Stimulated activated CD4-positive, alpha-beta T cell treated with anti-CD3 and anti-CD28 coated beads, Interleukin-1b, Interleukin-23, amount 100 ng/mL, for 24 hours (primary cell): ENCODE measurements around the gene ZSCAN5A.
"Not testable (repeated sequence)": the region's sequence is repeated elsewhere in the genome, so short reads cannot be mapped to it uniquely, and the experiment has no call there.

Experiments used
- DNase-seq, 4 experiments: peaks; one replicate each; pipeline ENCODE4 v3.0.0-alpha.2; 2020; ENCODE audit warnings: low read depth in 4 of 4, low spot score in 1 of 4

Gene ZSCAN5A

DNA sequence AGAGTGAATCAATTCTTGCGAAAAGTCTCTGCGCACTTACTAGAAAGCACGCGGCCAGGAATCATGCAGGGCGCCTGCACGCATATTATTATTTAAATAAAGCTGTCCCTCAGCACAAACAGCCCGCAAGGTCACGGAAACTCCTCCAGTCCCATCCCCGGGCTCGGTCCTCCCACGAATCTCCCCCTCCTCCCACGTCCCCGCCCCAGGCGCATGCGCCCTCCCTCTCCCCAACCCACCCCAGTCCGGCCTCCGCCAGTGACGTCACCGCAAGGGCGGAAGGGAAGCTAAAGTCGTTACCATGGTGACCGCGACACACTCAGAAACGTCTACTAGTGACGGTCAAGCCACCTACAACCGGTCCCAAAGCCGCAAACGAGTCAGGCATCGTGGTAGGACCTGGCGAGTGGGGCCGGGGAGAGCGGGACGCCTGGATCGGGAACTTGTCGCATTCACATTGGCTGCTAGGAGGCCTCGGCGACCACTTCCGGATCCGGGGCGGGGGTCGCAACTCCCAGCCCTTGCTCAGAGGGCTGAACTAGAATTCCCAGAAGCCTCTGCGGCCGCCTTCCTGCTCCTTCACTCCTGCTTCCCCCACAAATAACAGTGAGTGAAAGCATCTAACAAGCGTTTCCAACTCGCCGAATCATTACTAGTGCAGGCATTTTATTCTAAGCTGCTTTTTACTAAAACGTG lies at the start of gene ZSCAN5A:
ZSCAN5A (minus strand) TSS at position 459 of the 696 bp plus-strand sequence. CDS start 89,793 bp downstream, outside the sequence.
- peak; percentile 95 to 99 (median 97) for DNase-seq

DNA sequence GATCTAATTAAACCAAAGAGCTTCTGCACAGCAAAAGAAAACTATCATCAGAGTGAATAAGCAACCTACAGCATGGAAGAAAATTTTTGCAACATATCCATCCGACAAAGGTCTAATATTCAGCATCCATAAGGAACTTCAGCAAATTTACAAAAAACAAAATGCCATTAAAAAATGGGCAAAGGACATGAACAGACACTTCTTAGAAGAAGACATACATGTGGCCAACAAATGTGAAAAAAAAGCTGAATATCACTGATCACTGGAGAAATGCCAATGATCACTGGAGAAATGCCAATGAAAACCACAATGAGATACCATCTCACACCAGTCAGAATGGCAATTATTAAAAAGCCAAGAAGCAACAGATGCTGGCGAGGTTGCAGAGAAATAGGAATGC lies 46.2 kb upstream of the ZSCAN5A start:
- DNase-seq, result no peak

DNA sequence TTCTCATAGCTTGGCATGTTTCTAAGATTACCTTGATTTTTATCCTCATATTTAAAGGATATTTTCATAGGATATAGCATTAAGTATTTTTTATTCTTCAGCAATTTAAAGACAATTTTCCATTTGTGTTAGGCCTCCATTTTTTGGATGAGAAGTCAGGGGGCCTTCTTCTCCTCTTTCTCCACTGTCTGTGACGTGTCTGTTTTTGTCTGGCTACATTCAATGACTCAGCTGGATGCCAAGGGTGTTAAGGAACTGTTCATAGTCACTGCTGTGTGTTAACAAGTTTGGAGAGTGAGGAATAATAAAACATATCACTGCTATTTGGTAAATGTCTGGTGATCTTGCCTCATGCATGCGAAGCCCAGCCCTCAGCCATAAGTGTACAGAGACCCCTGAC lies 42.3 kb upstream of the ZSCAN5A start:
- no peak for DNase-seq

- no peak for DNase-seq
Measured at GRCh38 chr19:56355517-56355916, 40.9 kb upstream of the ZSCAN5A start.

GRCh38 chr19:56351208-56351607 lies 36.6 kb upstream of the ZSCAN5A start:
- no peak for DNase-seq

GRCh38 chr19:56350416-56351045 lies 35.9 kb upstream of the ZSCAN5A start:
- DNase-seq, result peak; percentile 15 to 26 (median 19)

- no peak for DNase-seq
Measured at GRCh38 chr19:56348289-56348877, 33.7 kb upstream of the ZSCAN5A start.

DNA sequence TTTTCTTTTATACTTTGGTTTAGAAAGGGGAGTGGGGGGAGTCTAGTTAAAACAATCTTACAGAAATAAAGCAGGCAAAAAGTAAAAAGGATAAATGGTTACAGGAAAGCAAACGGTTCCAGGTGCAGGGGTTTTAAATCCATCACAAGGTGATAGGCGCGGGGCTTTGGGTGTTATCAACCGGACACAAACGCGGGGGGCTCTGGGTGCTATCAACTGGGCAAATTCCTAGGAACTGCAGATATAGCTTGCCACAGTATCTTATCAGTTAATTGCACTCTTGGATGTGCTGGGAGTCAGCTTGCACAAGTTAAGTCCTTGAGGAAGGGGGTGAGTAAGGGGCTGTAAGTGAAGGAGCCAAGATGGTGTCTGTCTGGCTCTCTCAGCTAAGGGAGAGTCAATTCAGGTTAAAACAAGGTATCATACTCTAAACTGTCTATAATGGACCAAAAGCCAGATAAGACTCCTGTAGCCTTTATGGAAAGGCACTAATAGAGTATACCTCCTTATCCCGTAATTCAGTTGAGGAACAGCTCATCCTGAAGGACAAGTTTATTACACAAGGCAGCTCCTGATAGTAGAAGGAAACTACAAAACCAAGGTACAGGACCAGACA lies 32.6 kb upstream of the ZSCAN5A start:
- DNase-seq, result no peak

DNA sequence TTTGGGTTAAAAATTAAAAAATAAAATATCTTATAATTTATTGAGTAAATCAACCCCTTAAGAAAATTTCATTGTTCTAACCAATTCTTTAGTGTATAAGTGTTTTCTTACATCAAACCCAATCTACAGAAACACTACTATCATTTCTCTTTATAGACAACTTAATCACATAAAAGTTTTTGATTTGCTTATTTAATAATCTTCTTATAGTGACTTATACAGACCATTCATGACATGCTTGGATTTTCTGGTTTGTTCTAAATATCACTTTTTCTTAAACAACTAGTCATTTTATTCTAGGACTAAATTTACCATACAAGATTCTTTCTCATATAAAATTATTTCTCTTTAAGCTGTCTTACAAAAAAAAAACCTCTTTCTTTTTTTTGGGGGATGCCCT lies 27.3 kb upstream of the ZSCAN5A start:
- no peak for DNase-seq

DNA sequence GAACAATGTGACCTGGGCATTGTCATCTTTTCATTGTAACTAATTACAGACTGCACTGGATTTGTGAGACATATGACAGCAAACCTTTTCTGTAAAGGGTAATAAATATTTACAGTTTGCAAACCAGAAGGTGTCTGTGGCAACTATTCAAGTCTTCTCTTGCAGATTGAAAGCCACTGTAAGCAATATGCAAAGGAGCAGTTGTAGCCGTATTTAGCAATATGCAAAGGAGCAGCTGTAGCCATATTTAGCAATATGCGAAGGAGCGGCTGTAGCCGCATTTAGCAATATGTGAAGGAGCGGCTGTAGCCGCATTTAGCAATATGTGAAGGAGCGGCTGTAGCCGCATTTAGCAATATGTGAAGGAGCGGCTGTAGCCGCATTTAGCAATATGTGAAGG lies 24.4 kb upstream of the ZSCAN5A start:
- DNase-seq, result not testable (repeated sequence)

- DNase-seq, result not testable (repeated sequence)
Measured at GRCh38 chr19:56337077-56337476, 22.4 kb upstream of the ZSCAN5A start.

DNA sequence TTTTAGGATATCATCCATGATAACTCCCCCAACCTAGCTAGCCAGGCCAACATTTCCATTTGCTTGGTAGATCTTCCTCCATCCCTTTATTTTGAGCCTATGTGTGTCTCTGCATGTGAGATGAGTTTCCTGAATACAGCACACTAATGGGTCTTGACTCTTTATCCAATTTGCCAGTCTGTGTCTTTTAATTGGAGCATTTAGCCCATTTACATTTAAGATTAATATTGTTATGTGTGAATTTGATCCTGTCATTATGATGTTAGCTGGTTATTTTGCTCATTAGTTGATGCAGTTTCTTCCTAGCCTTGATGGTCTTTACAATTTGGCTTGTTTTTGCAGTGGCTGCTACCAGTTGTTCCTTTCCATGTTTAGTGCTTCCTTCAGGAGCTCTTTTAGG lies 20.7 kb upstream of the ZSCAN5A start:
- DNase-seq, result not testable (repeated sequence)

GRCh38 chr19:56333506-56333905 lies 18.9 kb upstream of the ZSCAN5A start:
- DNase-seq, result no peak

- no peak for DNase-seq
Measured at GRCh38 chr19:56332695-56333094, 18.1 kb upstream of the ZSCAN5A start.

GRCh38 chr19:56324436-56324835 lies 9.8 kb upstream of the ZSCAN5A start:
- DNase-seq, result no peak

DNA sequence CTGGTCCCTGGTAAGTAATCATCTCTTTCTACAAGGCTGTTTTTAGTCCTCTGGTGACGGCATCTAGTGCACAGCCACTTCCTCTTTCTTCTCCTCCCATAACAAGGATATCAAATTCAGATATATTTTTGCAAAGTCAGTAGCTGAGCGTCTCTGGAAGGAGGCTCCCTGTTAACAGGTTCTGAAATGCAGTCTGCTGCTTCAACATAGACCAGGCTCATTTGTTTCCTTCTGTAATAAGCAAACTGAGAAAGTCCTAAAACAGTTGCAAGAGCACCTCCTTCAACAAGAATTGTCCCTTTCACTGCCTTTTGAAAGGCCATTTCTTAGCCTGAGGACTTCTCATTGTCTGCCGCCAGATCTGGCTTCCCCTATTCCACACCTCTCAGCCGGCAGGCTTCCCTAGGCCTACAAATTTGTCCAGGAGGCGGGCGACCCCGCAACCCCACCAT lies 7.4 kb upstream of the ZSCAN5A start:
- DNase-seq, result no peak

- DNase-seq, result no peak
Measured at GRCh38 chr19:56321254-56321988, 6.8 kb upstream of the ZSCAN5A start.

GRCh38 chr19:56319991-56320390 lies 5.4 kb upstream of the ZSCAN5A start:
- DNase-seq, result no peak

- no peak for DNase-seq
Measured at GRCh38 chr19:56317749-56318148, 3.1 kb upstream of the ZSCAN5A start.

GRCh38 chr19:56316728-56317127 lies 2.1 kb upstream of the ZSCAN5A start:
- DNase-seq, result no peak
